Measurements from ENCODE around the gene LYPLA2.

GRCh38 chr1:23741609-23742008 is 49.3 kb upstream of the LYPLA2 start:
- TF ChIP-seq EZH2 (IDR thresholded peaks at IDR 0.05) = no peak
- TF ChIP-seq POLR2AphosphoS5 (IDR thresholded peaks at IDR 0.05; ENCODE audit: borderline replicate concordance, low read depth, low read length) = no peak

All from SK-N-MC (cell line).